ENCODE results near the gene SLC9A9.
"Not testable (repeated sequence)": the region's sequence is repeated elsewhere in the genome, so short reads cannot be mapped to it uniquely, and the experiment has no call there.

The SLC9A9 gene

GRCh38 chr3:143847787-143848631, at the start of gene SLC9A9:
Gene SLC9A9 (minus strand): TSS chr3:143848468. CDS start chr3:143848322, 146 bp downstream.
- DNase-seq (ENCODE audit: low read depth), result peak; percentile 65

- peak; percentile 15 for DNase-seq (ENCODE audit: low read depth)
Measured at GRCh38 chr3:143897576-143898295, 49.5 kb upstream of the SLC9A9 start.

DNA sequence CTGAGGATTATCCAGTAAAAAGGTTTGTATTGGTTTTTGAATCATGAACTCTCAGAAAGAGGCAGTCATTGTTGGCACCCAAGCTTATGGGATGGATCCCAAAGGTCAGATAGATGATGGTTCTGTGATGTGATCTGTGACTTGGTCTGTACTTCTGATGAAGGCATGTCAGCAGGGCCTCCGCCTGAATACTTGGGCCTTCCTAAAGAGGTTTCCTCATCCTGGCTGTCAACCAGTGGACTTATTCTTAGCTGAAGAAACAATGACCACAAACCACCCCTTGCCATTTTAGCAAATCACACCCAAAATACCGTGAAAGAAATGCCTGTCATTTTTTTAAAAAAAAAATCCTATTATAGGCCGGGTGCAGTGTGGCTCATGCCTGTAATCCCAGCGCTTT, 48.2 kb upstream of the SLC9A9 start:
- DNase-seq (ENCODE audit: low read depth), result no peak

DNA sequence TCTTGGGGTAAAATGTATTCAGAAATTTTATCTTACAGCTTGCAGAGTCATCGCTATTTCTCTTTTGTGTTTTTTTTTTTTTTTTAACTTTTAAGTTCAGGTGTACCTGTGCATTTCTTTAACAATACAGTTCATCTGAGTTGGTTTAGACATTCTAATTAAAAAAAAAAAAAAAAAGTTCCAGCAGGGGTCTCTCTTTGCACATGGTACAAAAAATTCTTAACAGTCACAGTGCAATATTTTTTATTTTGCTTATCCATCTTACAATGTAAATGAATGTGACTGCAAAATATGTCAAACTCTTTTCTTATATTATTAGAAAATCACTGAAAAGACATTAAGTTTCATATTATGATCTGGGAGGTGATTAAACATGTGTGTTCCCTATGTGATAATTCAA, 47.5 kb upstream of the SLC9A9 start:
- peak; percentile 3 for DNase-seq (ENCODE audit: low read depth)

GRCh38 chr3:143888846-143889245, 40.6 kb upstream of the SLC9A9 start:
- no peak for DNase-seq (ENCODE audit: low read depth)

DNA sequence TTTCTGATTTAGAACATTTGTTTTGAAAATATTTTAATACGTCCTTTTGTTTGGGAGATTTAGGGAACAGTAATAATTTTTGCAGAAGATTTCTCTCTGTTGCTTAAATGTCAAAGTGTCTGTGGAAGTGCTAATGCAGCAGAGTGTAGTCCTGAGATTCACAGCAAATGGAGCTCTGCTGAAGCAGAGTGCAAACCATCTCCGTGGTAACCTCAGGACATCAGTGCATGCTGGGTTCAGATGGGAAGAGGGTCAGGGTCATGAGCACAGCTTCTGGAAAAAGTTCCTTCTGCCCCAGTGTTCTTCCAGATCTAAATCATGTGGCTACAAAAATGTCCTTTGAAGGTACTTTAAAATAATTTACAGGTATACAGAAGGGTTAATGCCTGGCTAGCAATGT, 39.9 kb upstream of the SLC9A9 start:
- no peak for DNase-seq (ENCODE audit: low read depth)

DNA sequence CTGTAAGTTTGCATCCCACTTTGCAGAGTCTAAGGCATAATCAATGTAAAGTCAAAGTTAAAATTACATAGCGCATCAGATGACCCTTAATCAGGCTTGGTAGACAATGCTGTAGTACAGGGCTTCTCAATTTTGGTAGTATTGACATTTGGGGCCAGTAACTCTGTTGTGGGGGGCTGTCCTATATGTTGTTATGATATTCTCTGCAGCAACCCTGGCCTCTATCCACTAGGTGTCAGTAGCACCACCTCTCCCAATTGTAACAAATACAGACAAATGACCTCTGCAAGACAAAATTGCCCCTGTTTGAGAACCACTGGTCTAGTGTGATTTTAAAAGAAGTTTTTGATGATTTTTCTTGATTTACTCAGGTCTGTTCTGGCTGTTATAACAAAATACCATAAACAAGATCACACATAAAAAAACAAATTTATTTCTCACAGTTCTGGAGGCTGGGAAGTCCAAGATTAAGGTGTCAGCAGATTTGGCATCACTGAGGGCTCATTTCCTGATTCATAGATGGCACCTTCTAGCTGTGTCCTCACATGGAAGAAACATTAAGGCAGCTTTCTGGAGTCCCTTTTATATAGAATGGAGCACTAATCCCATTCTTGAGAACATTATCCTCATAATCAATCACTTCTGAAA, 37.6 kb upstream of the SLC9A9 start:
- peak; percentile 47 for DNase-seq (ENCODE audit: low read depth)

GRCh38 chr3:143884861-143885260, 36.6 kb upstream of the SLC9A9 start:
- no peak for DNase-seq (ENCODE audit: low read depth)

GRCh38 chr3:143883151-143883550, 34.9 kb upstream of the SLC9A9 start:
- no peak for DNase-seq (ENCODE audit: low read depth)

DNA sequence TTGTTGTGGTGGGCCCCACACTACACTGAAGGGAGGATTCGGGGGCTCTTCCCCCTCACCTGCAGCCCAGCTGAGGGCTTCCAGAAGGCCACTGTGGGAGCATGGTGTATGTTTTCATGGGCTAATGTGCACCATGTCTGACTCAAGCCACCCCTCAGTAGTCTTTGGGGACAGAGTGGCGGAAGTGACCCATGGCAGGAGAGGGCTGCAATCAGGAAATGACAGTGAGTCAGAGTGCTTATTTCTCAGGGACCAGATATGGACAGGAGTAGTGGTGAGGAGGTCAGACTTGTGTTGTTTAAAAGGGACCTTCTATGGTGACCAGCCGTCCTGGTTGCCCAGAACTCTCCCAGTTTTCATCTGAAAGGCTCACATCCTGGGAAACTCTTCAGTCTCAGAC, 32.8 kb upstream of the SLC9A9 start:
- no peak for DNase-seq (ENCODE audit: low read depth)

DNA sequence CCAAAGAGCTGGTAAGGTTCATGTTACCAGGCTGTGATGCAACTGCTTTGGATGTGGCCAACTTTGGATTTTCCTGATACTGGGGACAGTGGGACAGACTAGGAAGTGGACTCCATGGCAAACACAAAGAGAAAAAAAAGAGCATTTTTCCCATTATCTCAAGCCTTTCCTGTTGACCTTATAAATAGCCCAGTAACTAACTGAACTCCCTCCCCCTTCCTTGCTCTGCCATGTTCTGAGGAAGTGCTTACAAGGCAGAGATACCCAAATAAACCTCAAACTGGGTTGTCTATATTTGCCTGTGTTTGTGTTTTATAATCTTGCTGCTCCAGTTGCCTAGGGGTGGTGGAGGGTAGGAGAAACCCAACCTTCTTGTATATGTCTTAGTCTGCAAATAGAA, 27.3 kb upstream of the SLC9A9 start:
- DNase-seq (ENCODE audit: low read depth), result no peak

DNA sequence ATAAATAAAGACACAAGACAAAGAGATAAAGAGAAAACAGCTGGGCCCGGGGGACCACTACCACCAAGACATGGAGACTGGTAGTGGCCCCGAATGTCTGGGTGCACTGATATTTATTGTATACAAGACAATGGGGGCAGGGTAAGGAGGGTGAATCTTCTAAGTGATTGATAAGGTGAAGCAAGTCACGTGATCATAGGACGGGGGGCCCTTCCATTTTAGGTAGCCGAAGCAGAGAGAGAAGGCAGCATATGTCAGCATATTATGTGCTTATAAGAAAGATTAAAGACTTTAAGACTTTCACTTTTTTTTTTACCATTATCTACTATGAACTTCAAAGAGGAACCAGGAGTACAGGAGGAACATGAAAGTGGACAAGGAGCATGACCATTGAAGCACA, 25.3 kb upstream of the SLC9A9 start:
- not testable (repeated sequence) for DNase-seq (ENCODE audit: low read depth)

DNA sequence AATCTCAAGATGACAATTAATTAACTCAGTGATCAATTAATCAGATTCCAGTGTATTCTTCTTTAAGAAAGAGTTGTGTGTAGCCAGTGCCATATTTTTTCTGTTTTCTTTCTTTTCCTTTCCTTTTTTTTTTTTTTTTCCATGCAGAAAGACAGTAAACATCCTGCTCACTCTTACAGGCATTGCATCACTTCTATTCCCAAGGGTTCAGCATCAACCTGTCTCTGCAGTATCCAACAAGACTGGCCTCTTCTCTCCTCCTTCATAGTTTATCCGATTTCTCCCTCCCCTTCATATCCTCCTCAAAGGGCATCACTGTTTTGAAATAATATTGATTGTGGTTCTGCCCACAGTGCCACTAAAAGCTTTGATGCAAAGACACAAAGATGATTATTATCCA, 17.0 kb upstream of the SLC9A9 start:
- no peak for DNase-seq (ENCODE audit: low read depth)

DNA sequence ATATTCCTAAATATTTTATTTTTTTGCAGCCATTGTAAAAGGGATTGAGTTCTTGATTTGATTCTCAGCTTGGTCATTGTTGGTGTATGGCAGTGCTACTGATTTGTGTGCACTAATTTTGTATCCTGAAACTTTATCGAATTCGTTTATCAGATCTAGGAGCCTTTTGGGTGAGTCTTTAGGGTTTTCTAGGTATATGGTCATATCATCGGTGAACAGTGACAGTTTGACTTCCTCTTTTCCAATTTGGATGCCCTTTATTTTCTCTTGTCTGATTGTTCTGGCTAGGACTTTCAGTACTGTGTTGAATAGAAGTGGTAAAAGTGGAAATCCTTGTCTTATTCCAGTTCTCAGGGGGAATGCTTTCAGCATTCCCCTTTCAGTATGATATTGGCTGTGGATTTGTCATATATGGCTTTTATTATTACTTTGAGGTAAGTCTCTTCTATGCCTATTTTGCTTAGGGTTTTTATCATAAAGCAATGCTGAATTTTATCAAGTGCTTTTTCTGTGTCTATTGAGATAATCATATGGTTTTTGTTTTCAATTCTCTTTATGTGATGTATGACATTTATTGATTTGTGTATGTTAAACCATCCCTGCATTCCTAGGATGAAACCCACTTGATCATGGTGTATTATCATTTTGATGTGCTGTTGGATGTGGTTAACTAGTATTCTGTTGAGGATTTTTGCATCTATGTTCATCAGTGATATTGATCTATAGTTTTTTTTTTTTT, 11.4 kb upstream of the SLC9A9 start:
- DNase-seq (ENCODE audit: low read depth), result no peak

DNA sequence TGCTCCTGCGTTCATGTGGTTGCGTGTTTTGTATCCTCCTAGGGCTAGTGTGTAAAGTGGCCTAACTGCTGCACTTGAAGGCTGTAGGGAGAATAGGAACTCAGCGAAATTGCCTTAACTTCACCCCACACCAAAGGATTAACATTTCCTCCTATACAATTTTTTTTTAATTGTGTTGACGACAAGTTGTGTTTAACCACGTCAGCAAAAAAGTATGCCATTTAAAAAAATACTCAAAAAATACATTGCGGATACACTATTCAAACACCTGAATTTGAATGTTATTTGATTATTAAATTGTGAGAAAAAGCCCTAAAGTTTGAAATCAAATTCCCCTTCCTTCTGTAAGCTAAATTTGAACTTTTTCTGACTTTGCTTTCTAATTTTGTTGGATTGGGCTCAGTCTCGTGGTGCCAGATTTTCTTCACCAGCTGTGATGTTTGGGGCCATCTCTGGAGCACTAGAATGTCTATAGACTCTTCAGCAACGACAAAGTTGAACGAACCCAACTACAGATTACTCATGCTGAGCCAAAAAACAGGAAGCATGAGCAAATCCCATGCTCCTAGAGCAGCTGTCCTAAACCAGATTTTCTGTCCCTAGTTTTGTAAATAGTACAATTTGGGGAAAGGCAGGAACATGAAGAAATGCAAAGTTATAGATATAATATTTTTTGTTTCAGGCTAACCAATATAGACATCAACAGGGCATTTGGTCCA, 8.1 kb upstream of the SLC9A9 start:
- no peak for DNase-seq (ENCODE audit: low read depth)

- no peak for DNase-seq (ENCODE audit: low read depth)
Measured at GRCh38 chr3:143855183-143855582, 6.9 kb upstream of the SLC9A9 start.

- no peak for DNase-seq (ENCODE audit: low read depth)
Measured at GRCh38 chr3:143851331-143852017, 3.2 kb upstream of the SLC9A9 start.

- DNase-seq (ENCODE audit: low read depth), result no peak
Measured at GRCh38 chr3:143850877-143851276, 2.6 kb upstream of the SLC9A9 start.

DNA sequence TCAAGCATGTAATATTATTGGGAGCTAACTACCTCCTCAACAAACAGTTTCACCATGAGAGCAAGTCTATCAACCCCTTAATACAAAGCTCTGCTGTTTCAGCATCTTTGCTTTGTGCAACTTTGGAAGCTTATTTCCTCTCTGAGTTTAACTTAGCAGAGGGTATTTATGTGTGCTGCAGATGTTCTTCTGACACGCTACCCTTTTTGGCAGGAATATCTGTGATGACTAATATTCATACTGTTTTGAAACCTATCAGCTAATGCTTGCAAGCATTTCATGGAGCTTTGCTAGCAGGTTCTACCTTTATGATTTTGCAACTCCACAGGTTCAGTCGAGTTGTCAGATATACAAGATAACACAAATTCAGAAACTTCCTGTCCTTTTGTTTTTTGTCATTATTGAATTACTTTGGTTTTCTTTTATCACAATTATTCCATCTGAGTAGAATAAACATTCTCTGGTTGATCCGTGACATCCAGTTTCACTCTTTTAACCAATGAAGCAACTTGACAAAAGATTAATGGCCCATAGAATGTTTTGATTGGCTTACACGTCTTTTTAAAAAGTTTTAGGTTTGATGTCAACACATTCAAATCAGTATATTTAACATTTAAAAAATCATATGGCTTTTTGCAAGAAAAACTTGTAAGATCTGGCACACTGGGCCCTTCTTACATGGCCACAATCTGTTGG, 1.7 kb upstream of the SLC9A9 start:
- peak; percentile 46 for DNase-seq (ENCODE audit: low read depth)

DNA sequence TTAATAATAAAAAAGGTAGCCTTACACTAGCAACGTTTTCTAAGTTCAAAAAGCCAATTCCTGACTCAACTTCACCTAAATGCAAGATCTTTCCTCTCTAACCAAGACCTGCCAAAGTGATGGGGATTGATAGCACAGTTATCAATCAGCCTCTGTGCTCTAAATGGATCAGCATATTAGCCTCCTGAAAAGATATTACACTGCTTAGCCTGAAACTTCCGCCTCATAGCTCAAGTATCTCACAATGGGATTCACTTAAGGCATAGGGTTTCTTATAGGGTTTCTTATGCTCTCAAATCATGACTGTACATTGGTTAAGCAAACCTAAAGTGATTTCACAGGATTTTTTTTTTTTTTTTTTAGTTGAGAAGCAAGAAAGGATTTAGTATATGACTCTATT, 436 bp upstream of the SLC9A9 start:
- DNase-seq (ENCODE audit: low read depth), result no peak

All from EH (cell line).